Liver (tissue), 3 donors: Measurements from ENCODE around the gene TUBGCP2.
A peak's percentile ranks its signal among the peaks of the same experiment; 100 is the strongest.

ENCODE experiments used
- TAF1 ChIP-seq: conservative IDR thresholded peaks from 2 replicates; pipeline ENCODE4 v1.6.1; 2016; ENCODE audit warnings: antibody characterized with exemption, mild to moderate bottlenecking
- TF ChIP-seq, protein P1 (sequence below): fragments of 150-350 bp; IDR thresholded peaks from 2 replicates; pipeline ENCODE4 v1.5.1; 2017; ENCODE audit warnings: improper control_type of control experiment, low read depth, low read length; ENCODE audit not compliant: missing input control
- TF ChIP-seq, protein P2 (sequence below): IDR thresholded peaks from 2 replicates; pipeline ENCODE4 v1.6.1; 2016; ENCODE audit warnings: antibody characterized with exemption
- donor health status: healthy.
- donor health status: healthy.

DNA sequence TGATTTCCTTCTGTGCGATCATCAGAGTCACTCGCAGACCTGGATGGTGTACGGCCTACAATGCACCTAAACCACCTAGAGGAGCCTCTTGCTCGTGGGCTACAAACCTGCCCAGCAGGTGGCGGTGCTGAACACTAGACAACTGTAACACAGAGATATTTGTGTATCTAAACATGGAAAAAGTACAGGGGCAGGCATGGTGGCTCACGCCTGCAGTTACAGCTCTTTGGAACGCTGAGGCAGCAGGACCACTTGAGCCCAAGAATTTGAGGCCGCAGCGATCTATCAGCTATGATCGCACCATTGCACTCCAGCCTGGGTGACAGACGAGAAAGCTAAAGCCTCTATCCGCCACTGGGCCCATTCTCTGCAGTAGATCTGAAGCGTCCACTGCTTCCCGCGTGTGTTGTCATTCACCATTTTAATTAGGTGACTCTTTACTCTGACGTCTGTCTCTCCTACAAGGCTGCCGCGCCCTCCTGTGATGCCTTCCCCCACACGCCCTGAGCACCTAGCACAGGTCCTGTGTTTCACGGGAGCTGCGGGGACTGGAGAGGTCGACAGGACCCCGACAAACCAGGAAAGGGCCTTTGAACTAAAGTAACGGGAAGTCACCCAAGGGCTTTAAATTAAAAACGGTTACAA, 774 bp downstream of the TUBGCP2 start:
- TF ChIP-seq TAF1, result no peak
- TF ChIP-seq, protein P1, sequence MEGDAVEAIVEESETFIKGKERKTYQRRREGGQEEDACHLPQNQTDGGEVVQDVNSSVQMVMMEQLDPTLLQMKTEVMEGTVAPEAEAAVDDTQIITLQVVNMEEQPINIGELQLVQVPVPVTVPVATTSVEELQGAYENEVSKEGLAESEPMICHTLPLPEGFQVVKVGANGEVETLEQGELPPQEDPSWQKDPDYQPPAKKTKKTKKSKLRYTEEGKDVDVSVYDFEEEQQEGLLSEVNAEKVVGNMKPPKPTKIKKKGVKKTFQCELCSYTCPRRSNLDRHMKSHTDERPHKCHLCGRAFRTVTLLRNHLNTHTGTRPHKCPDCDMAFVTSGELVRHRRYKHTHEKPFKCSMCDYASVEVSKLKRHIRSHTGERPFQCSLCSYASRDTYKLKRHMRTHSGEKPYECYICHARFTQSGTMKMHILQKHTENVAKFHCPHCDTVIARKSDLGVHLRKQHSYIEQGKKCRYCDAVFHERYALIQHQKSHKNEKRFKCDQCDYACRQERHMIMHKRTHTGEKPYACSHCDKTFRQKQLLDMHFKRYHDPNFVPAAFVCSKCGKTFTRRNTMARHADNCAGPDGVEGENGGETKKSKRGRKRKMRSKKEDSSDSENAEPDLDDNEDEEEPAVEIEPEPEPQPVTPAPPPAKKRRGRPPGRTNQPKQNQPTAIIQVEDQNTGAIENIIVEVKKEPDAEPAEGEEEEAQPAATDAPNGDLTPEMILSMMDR, result peak; percentile 69
- TF ChIP-seq, protein P2, sequence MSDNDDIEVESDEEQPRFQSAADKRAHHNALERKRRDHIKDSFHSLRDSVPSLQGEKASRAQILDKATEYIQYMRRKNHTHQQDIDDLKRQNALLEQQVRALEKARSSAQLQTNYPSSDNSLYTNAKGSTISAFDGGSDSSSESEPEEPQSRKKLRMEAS, result no peak
